Fibroblast of villous mesenchyme (primary cell): ENCODE data around the gene PTPRK. TPM values are rescaled to one million over a fixed set of nuclear protein-coding genes. Genes with fewer than 3 reads are reported as not detected.

ENCODE experiments used
- DNase-seq: peaks from one replicate; pipeline ENCODE4 v3.0.0-alpha.2; 2010; ENCODE audit warnings: low read depth
- H3K4me3 ChIP-seq: 2 replicates; pipeline ENCODE4 v1.5.1; 2011; ENCODE audit warnings: low read depth, mild to moderate bottlenecking, low read length
- total RNA-seq: library from RNA; depleted of rRNA; stranded (reverse); fragments of >200 nt; gene quantifications from 2 replicates; pipeline ENCODE4 v1.2.3, GENCODE V29; 2012
- TF ChIP-seq, protein P1 (sequence below): IDR thresholded peaks from 2 replicates; pipeline ENCODE4 v1.5.1; 2012; ENCODE audit warnings: low read depth, mild to moderate bottlenecking, low read length; ENCODE audit not compliant: insufficient read depth

PTPRK gene
- total RNA-seq, 1 donor = 70.0 TPM

DNA sequence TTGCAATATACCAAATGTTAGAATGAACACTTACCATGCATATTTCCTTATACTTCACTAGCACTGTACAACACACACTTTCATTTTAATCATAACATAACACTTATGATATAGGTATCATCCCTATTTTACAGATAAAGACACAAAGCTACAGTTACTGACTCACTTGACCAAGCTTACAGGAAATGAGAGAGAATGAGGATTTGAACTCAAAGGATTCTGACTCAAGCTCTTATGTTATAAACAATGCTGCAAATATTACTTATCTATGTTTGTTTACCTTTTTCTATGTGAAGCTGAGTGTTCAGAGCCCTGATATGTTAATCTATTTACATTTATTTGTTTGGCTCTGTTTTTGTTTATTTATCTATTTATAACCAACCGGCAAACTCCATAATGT, 245.4 kb downstream of the PTPRK start:
- no peak overlapping the region for H3K4me3 ChIP-seq
- TF ChIP-seq, protein P1, sequence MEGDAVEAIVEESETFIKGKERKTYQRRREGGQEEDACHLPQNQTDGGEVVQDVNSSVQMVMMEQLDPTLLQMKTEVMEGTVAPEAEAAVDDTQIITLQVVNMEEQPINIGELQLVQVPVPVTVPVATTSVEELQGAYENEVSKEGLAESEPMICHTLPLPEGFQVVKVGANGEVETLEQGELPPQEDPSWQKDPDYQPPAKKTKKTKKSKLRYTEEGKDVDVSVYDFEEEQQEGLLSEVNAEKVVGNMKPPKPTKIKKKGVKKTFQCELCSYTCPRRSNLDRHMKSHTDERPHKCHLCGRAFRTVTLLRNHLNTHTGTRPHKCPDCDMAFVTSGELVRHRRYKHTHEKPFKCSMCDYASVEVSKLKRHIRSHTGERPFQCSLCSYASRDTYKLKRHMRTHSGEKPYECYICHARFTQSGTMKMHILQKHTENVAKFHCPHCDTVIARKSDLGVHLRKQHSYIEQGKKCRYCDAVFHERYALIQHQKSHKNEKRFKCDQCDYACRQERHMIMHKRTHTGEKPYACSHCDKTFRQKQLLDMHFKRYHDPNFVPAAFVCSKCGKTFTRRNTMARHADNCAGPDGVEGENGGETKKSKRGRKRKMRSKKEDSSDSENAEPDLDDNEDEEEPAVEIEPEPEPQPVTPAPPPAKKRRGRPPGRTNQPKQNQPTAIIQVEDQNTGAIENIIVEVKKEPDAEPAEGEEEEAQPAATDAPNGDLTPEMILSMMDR = no peak
- DNase-seq = peak; percentile 58

DNA sequence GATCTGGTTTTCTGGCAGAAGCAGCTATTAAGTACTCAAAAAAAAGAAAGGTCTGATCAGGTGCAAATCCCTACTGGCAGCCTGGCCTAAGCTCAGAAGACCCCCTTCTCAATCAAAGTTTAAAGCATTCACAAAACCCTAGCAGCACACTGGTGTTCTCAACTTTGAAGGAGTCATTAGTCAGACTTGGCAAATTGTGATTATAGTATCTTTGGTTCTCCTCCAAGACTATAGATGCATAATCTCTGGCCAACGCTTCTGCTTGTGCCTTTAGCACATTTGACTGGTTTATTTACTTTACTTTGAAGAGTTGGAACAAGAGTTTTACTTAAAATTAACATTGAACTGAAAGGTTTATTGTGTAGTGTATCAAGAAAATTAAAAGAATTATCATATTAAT, 248.9 kb downstream of the PTPRK start:
- H3K4me3 ChIP-seq = no peak overlapping the region
- TF ChIP-seq, protein P1 = no peak
- DNase-seq = no peak

DNA sequence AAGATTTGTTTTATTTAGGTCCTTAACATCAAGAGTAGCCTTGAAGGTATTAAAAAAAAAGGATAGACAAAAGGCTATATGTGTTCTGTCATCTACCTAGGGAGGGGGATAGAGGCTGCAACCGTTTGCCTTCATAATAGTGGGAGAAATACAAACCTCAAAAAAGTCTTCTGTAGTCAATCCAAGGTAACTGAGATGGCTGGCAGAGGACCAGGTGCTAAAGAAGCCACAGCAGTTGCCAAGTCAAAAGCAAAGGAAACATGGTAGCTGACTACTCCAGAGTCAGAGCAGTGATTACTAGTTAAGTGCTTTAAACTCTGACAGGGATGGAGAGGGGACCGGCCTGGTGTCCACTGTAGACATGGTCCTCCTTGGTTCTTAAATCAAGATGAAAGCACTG, 249.4 kb downstream of the PTPRK start:
- TF ChIP-seq, protein P1 = no peak
- no peak for DNase-seq

GRCh38 chr6:128266946-128267345, 253.5 kb downstream of the PTPRK start:
- TF ChIP-seq, protein P1 = no peak
- DNase-seq = no peak

More for the DNA sequence above, 249.4 kb downstream of the PTPRK start:
- H3K4me3 ChIP-seq = no peak overlapping the region

GRCh38 chr6:128265706-128266105, 254.7 kb downstream of the PTPRK start:
- TF ChIP-seq, protein P1 = no peak
- DNase-seq = no peak
- no peak overlapping the region for H3K4me3 ChIP-seq

More at GRCh38 chr6:128266946-128267345, 253.5 kb downstream of the PTPRK start:
- no peak overlapping the region for H3K4me3 ChIP-seq

DNA sequence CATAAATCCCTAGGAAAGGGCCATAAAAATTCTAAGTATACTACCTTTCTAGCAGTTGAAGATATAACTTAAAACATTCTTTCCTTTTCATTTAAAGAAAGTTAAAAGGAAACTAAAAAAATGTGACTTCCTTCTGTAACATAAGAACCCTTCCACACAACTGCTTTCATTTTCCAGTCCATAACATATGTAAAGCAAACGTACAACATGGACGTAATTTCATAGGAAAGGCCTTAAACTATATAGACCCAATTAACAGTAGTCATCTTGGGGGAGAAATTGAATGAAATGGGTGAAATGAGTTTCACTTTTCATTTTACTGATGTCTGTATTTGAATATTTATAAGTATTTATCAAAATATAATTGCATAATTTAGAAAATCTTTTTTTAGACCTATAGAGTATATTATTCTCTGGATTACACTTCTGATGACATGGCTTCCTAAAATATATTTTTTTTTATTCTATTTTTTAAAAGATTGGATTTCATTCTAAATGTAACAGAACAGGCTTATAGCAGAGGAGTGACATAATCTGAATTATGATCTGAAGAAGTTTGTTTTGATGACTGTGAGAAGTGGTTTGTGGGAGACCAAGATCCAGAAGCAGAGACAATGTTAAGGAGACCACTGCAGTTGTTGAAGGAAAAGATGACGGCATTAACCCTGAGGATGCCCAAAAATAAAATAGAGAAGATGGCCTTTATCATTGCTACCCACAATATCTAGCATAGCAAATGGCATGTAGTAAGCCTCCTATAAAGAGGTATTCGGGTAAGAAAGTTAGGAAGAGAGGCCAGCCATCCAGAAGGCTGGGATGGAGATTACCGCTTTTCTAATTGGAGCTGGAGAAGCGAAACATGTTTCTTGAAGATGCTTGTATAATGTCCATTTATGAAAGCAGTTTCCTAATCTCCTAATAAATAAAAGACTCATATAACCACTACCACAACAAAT, 260.4 kb downstream of the PTPRK start:
- peak overlapping the region; percentile 22 for H3K4me3 ChIP-seq
- DNase-seq = peak; percentile 30
- TF ChIP-seq, protein P1 = no peak
